UCSD-AML1 (cell line): ENCODE measurements around the gene OLFML3.

Source experiments
- DNase-seq: peaks from one replicate; lab custom pipeline; 2025; ENCODE audit not compliant: unreplicated experiment; lab: John Stamatoyannopoulos, UW

OLFML3 gene

GRCh38 chr1:113949007-113949406 lies 30.3 kb upstream of the OLFML3 start:
- no peak for DNase-seq

- DNase-seq, result no peak
Measured at GRCh38 chr1:113950908-113951307, 28.4 kb upstream of the OLFML3 start.

GRCh38 chr1:113951719-113952118 lies 27.6 kb upstream of the OLFML3 start:
- DNase-seq, result no peak

- no peak for DNase-seq
Measured at GRCh38 chr1:113957984-113958383, 21.3 kb upstream of the OLFML3 start.

GRCh38 chr1:113958691-113959090 lies 20.6 kb upstream of the OLFML3 start:
- no peak for DNase-seq

- no peak for DNase-seq
Measured at GRCh38 chr1:113963281-113963906, 15.9 kb upstream of the OLFML3 start.

GRCh38 chr1:113965703-113966412 lies 13.4 kb upstream of the OLFML3 start:
- no peak for DNase-seq

GRCh38 chr1:113972954-113973353 lies 6.3 kb upstream of the OLFML3 start:
- no peak for DNase-seq

- DNase-seq, result no peak
Measured at GRCh38 chr1:113975211-113975895, 3.9 kb upstream of the OLFML3 start.

- DNase-seq, result peak; percentile 56
Measured at GRCh38 chr1:113976609-113977278, 2.5 kb upstream of the OLFML3 start.

- DNase-seq, result no peak
Measured at GRCh38 chr1:113977906-113978305, 1.4 kb upstream of the OLFML3 start.

GRCh38 chr1:113980110-113980509 lies 836 bp downstream of the OLFML3 start:
- no peak for DNase-seq

GRCh38 chr1:113981962-113982931 lies 3.0 kb downstream of the OLFML3 start:
- DNase-seq, result peak; percentile 62

- DNase-seq, result no peak
Measured at GRCh38 chr1:113982949-113983348, 3.7 kb downstream of the OLFML3 start.

GRCh38 chr1:113983391-113983790 lies 4.1 kb downstream of the OLFML3 start:
- no peak for DNase-seq

- DNase-seq, result no peak
Measured at GRCh38 chr1:113983826-113984225, 4.6 kb downstream of the OLFML3 start.

- DNase-seq, result no peak
Measured at GRCh38 chr1:113984710-113985109, 5.4 kb downstream of the OLFML3 start.

- DNase-seq, result no peak
Measured at GRCh38 chr1:113986802-113987201, 7.5 kb downstream of the OLFML3 start.

GRCh38 chr1:113987259-113987658 lies 8.0 kb downstream of the OLFML3 start:
- no peak for DNase-seq

GRCh38 chr1:113990530-113990929 lies 11.3 kb downstream of the OLFML3 start:
- no peak for DNase-seq

GRCh38 chr1:113990961-113991360 lies 11.7 kb downstream of the OLFML3 start:
- DNase-seq, result no peak
